Measurements from ENCODE around the gene SMAP2.

Gene SMAP2

DNA sequence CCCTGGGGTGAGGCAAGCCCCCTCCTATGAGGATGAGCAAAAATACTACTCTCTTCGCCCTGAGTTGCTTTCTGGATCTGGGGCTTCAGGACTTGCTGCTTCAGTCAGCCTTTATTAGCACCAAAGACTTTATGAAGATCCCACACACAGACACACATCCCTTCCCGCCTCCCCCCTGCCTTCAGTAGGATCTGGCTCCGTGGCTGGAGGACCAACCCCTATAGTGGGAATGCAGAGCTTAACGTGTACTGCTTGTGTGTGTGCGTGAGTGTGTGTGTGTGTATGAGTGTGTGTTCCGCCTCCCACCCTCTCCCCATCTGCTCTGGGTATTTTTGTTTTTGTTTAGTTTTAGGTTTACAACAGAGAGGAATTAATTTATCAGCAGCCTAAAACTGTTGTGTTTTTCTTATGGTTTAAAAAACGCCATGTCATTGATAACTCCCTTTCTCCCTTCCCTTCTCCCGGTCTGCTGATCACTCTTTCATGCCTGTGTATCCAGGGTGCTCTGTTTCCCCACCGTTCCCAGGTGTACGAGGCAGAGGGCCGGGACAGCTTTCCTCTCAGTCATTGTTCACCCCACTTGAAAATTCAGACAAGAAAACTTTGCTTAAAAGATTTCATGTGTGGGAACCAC, 49.2 kb downstream of the SMAP2 start:
- DNase-seq = no peak

DNA sequence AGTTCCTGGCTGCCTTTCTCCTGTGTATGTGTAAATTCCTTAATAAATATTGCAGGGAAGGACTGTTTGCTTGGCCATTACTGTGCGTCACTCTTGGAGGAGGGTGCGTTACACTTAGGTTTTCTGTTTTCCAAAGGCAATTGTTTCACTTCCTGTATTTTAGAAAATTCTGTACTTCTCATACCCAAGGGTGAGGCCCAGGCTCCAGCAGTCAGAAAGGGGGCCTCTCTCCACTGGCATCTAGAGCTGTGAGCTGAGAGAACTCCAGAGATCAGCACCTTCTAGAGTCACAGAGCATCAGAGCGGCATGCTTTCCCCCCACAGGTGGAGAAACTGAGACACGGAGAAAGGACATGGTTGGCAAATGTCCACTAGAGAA, 49.7 kb downstream of the SMAP2 start:
- no peak for DNase-seq

DNA sequence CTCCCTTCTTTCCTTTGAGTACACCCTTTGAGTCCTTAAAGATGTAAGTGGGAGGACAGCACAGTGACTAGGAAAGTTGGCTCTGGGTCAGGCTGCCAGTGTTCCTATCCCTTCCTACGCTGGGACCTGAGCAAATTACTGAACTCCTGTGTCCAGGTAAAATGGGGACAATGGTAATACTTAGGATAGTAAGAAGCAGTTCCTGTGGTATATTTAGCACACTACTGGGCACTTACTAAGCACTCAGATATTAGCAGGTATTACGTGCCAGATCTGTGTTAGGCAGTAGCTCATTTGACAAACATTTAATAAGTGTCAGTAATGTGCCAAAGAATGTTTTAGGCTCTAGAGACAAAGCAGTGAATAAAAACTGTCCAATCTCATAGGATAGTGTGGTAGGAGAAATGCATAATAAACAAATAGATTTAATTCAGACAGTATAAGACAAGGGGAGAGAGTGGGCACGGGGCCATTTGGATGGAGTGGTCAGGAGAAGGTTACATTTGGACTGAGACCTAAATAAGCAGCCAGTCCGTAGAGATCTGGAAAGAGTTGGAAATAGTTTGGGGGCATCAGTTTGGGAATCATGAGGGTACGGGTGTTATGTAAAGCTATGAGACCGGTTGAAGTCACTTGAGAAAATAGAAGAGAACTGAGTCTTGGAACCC, 50.6 kb downstream of the SMAP2 start:
- DNase-seq = no peak

DNA sequence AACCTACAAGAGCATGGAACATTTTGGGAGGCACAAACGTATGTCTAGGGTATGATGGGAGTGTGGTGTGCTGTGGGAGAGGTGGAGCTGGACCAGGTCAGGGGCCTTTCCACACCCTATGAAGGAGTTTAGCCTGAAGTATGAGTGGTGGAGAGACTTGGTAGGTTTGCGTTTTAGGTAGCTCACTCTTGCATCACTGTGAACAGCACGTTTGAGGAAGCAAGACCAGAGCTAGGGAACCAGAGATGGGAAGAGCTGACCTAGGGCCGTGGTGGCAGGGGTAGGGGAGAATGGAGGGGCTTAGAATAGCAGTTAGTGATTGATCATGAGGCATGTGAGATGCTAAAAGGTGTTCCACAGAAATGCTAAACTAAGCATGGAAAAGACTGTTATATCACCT, 51.7 kb downstream of the SMAP2 start:
- no peak for DNase-seq

DNA sequence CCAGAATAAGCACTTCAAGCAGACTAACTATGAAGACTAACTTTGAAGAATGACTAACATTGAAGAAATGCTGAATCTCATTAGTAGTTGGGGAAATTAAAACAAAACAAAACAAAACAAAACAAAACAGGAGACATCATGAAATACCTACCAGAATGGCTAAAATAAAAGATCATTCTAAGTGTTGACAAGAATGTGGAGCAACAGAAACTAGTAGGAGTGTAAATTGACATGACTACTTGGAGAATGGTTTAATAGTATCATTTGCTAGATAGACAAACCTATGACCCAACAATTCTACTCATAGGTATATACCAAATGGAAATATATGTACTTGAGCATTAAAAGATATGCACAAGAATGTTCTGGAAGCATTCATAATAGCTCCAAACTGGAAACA, 57.9 kb downstream of the SMAP2 start:
- no peak for DNase-seq

DNA sequence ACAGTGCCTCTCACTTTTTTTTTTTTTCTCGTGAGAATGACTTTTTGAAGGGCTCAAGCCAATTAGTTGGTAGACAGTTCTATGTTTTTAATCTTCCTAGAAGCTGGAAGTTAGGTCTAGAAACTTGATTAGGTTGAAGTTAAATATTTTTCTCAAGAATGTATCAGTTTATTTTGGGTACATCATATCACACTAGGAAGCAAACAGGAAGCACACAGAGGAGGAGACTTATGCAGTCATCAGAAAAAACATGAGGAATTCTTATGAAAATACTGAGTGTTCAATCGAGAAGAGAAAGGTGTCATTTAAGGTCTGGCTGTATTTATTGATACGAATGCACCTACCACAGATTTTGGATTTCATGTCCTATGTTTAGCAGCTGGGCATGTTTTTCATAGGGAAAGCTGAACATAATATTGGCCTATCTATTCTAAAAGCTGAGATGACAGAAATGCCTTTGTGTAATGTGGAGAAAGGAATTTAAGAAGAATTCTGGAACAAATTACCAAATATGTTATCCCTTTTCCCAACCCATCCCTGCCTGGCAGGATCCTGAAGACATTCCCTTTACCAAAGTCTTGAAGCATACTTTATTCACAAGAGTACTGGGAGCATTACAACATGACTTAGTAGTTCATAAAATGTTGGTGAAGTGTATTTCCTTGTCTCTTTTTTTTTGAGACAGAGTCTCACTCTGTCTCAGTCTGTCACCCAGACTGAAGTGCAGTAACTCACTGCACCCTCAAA, 59.3 kb downstream of the SMAP2 start:
- DNase-seq = no peak

DNA sequence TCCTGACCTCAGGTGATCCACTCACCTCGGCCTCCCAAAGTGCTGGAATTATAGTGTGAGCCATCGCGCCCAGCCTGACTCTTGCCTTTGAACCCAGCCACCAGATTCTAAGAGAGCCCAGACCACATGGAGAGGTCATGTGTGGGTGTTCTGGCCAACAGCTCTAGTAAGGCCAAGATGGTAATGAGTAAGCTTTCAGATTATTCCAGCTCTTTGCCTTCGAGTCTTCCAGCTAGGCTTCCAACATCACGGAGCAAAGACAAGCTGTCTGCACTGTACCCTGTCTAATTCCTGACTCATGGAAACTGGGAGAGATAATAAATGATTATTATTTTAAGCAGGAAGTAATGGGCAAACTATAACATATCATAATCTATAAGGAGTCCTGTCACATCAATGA, 61.9 kb downstream of the SMAP2 start:
- DNase-seq = no peak

DNA sequence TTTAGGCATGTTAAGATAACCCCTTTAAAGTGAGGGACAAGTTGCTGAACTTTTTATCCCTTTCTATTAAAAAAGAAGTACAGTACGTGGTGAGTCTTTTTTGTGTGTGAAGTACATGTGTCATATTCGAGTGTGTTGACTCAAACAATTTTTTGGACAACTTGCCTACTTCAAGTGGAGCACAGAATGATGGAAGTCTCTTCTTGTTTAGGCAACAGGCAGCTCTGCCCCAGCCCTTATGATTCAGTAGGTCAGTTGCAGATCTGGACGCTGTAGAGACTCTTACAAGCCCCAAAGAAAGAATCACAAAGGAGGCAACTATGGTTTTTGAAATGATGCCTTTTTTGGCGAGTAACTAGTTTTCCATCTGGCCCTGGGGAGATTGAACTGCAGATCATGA, 62.3 kb downstream of the SMAP2 start:
- DNase-seq = no peak

DNA sequence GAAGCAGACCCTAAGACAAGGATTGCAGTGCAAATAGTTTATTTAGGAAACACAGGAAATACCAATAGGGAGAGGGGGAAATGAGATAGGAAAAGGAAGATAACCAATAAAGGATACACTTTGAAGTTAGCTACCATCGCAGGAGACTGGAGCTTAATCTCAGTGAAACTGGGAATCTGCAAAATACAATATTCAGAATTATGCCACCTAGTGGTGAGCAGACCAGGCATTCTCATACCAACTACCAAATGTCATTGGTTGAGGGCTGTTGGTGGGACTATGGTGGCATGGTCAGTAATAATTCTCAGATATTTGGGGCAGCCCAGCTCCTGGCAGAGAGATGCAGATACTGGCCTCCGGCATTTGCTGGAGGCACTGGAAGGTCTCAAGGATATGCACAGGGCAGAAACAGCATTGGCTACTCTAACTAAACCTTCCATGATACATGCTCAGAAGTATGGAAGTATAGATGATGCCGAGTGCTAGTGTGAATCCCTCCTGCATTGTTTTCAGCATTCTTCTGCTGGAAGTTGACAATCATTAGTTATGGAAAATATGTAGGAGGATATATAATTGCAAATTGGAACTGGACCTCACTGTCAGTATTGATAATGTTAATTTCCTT, 65.0 kb downstream of the SMAP2 start:
- peak; percentile 66 for DNase-seq

DNA sequence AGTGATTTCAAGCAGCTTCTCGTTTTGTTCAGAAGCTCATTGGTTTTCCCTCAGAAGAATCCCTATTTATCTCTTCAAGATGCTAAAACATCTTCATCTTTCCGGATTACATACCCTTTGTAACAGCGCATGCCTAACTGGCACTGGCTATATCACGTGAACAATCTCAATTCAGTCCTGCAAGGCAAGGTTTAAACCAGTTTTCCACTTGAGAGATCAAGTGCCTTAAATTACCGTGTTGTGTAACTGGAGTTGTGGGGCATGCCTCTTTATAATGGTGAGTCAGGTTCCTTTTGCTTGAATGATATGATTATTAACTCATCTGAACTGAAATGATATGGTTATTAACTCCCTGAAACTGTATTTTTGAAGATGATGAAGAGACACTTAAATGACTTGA, 65.7 kb downstream of the SMAP2 start:
- DNase-seq = no peak

DNA sequence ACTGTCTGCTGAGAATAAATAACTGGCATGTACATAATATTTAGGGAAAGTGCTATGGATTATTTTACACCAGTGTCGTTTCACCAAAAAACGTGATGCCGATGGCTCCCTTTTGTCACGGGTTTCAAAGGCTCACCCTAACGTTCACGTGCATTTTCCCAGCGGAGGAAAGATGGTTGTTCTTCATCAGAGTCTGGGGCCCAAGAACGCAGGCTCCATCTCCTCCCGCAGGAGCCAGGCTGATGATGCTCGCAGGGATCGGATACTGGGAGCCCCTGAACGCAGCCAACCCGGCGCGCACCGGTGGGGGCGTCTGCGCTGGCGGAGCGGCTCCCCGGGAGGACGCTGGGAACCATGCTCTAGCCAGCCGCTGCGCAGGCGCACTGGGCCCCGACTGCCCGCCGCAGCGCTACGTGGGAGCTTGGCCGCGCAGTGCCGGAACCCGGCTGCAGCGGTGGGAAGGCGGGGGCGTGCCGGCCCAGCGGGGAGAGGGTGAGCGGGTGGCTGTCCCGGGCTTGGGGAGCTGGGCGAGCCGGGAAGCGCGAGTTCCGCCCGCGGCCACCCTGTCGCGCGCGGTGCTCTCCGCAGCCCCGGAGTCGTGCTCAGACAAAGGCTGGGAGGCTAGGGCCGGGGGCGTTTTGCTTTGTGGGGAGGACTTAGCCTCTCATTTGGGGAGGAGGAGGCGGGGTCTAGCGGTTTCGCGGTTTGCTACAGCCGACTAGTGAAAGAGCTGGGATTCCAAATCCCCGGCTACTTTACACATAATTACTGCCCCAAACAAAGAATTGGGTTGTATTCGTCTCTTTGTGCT, 76.4 kb downstream of the SMAP2 start, which contains the start of gene ZFP69B:
ZFP69B (plus strand) TSS at position 793 of the 811 bp plus-strand sequence. CDS start 486 bp downstream, outside the sequence.
- DNase-seq = peak; percentile 95

DNA sequence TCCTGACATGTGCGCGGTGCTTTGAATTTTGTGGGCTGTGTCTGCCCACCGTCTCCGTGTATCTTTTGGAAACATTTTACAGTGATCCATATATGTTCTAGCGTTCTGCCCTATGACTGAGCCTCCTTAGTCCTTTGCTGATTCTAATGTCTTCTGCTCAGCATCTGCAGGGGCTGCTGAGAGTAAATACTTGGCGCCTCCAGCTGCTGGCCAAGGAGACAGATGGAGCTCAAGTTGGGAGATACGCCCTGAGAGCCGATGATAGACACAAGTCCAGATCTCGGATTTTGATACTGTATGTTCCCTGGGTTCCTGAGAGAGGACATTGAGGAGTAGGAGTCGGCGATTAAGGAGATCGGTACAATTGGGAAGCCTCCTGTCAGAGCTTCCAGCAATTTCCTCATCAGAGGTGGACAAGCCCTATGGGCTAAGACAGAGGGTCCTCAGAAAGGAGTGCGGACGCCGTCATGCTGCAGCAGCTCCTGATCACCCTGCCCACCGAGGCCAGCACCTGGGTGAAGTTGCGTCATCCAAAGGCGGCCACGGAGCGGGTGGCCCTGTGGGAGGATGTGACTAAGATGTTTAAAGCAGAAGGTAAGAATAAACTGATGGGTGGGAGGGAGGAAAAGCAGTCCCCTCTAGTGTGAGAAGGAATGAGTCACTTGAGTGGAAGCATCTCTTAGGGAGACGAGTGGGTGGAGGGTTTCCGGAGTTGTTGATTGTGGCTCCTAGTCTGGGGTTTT, 77.1 kb downstream of the SMAP2 start:
- no peak for DNase-seq

DNA sequence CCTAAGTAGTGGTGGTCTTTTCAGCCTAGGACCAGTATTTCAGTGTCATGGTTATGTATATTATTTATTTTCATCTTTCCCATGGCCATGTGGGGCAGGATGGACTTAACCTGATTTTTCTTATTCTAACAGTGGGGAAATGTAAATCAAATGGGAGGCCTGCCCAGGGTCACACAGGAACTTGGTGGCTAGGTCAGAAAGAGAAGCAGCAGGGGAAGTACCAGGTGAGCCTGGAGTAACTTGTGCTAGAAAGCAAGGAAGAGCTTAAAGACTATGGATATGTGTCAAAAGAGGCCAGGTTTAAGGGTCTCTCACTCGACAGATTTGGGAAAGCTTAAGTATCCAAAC, 77.7 kb downstream of the SMAP2 start:
- no peak for DNase-seq

DNA sequence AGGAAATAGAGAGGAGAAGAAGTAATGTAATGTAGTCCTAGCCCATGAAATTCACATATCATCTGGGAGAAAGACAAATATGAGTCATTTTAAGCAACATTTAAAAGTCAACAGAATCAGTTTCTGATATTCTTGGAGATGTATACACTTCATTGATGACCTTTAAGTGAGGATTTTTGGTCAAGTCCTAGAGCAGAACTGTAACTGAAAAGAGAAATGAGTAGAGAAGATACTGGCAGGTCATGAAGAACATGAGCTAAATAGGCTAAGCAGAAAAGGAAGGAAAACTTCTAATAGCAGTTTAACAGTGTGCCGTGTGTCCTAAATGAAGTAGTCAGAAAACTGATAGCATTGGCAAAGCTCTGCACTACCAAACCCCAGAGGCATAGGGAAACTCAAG, 81.3 kb downstream of the SMAP2 start:
- DNase-seq = no peak

DNA sequence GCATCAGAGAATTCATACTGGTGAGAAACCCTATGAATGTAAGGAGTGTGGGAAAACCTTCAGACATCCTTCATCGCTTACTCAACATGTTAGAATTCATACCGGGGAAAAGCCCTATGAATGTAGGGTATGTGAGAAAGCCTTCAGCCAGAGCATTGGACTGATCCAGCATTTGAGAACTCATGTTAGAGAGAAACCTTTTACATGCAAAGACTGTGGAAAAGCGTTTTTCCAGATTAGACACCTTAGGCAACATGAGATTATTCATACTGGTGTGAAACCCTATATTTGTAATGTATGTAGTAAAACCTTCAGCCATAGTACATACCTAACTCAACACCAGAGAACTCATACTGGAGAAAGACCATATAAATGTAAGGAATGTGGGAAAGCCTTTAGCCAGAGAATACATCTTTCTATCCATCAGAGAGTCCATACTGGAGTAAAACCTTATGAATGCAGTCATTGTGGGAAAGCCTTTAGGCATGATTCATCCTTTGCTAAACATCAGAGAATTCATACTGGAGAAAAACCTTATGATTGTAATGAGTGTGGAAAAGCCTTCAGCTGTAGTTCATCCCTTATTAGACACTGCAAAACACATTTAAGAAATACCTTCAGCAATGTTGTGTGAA, 89.5 kb downstream of the SMAP2 start:
- no peak for DNase-seq

DNA sequence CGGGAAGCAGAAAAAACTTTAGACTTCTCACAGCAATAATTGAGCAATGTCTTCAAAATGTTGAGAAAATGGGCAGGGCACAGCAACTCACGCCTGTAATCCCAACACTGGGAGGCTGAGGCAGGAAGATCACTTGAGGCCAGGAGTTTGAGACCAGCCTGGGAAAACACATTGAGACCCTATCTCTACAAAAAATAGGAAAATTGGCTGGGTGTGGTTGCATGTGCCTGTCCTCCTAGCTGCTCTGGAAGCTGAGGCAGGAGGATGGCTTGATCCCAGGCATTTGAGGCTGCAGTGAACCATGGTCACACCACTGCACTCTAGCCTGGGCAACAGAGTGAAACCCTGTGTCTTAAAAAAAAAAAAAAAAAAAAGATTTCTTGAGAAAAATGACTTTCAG, 95.8 kb downstream of the SMAP2 start:
- no peak for DNase-seq

Data from hematopoietic multipotent progenitor cell treated with erythropoietin and hydrocortisone succinate and interleukin-3 and kit ligand, for 4 days (in vitro differentiated cells).